22Rv1 (cell line): ENCODE measurements around the gene LRP5.

Source experiments
- CTCF ChIP-seq: fragments of 450-650 bp; IDR thresholded peaks from 2 replicates; pipeline ENCODE4 v1.5.1; 2017; ENCODE audit warnings: mild to moderate bottlenecking
- ZFX ChIP-seq: fragments of 450-650 bp; IDR thresholded peaks from 2 replicates; pipeline ENCODE4 v1.6.1; 2017; ENCODE audit warnings: antibody characterized with exemption, borderline replicate concordance

DNA sequence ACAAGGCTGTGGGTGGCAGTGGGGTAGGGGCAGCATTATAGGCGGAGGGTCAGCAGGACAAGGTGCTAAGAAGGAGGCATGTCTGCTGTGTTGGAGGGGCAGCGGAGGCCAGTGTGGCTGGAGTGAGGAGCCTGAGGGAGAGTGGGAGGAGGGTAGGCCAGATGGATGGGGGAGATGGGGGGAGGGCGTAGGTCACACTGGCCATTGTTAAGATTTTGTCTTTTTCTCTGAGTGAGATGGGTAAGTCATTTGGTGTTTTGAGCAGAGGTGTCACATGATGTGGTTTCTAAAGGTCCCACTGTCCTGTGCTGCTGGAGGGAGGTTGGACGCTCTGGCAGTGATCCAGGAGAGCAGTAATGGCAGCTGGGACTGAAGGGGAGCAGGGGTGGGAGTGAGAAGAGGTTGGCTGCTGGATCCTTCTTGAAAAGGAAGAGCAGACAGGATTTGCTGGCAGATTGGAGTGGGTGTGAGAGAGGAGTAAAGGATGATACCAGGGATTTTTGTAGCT, 158.0 kb downstream of the LRP5 start:
- TF ChIP-seq CTCF, result no peak
- no peak for TF ChIP-seq ZFX
